Measurements from ENCODE around the gene LATS2.
"Not testable (repeated sequence)": the region's sequence is repeated elsewhere in the genome, so short reads cannot be mapped to it uniquely, and the experiment has no call there.

Gene LATS2

DNA sequence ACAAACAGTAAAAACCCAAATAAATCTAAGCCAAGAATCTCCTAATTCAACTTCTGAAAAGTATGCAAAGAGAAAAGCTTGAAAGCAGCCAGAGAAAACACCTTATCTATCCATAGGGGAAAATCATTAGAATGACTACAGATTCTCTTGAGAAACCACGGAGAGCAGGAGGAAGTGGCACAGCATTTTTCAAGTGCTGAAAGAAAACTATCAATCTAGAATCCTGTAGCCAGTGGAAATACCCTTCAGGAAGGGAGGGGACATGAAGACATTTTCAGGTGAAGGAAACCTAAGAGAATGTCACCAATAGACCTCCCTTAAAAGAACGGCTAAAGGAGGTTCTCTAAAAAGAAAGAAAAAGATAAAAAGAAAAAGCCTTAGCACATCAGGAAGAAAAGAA lies 92.6 kb downstream of the LATS2 start:
- 40 to 72% methylated on average over 1 to 2 of the region's 2 CpGs for WGBS, 2 experiments

DNA sequence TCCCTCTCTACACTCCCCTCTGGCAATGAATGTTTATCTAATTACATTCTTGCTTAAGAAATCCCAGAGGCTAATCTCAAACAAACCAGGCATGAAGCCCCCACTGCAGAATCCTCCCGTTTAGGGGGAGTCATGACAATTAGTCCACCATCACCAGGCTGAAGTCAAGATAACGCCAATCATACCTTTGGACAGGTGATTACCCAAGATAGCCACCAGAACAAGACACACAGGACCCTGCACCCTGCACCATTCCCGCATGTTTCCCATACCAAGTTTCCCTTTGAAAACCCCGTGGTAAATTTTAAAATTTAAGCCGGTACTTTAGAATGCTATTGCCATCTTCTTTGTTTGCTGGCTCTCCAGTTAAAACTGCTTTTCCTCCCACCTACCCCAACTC lies 94.0 kb downstream of the LATS2 start:
- Histone ChIP-seq H3K36me3 (ENCODE audit: control insufficient read depth, insufficient read depth, low read length) (no peaks in the 10 kb centered on the region), H3K4me3 (ENCODE audit: insufficient read depth, low read depth, low read length) (no peak overlapping the region), H3K9me3 (ENCODE audit: control insufficient read depth, low read length) (no peaks in the 10 kb centered on the region), H3K27ac (ENCODE audit: insufficient read depth, low read depth, low read length, poor library complexity, severe bottlenecking) (no peak overlapping the region), H3K4me1 (ENCODE audit: control insufficient read depth, insufficient read depth, low read length) (no peaks in the 10 kb centered on the region), H3K27me3 (ENCODE audit: control insufficient read depth, insufficient read depth, low read length, poor library complexity, severe bottlenecking) (no peaks in the 10 kb centered on the region)
- WGBS, 2 experiments, result 92 to 93% methylated on average over 5 of the region's 5 CpGs

More for the DNA sequence above, 92.6 kb downstream of the LATS2 start:
- no peak overlapping the region for H3K27ac ChIP-seq (ENCODE audit: insufficient read depth, low read depth, low read length, poor library complexity, severe bottlenecking)
- no peaks in the 10 kb centered on the region for H3K4me1 ChIP-seq (ENCODE audit: control insufficient read depth, insufficient read depth, low read length)
- no peaks in the 10 kb centered on the region for H3K9me3 ChIP-seq (ENCODE audit: control insufficient read depth, low read length)
- H3K4me3 ChIP-seq (ENCODE audit: insufficient read depth, low read depth, low read length), result no peak overlapping the region
- H3K36me3 ChIP-seq (ENCODE audit: control insufficient read depth, insufficient read depth, low read length), result peaks cover 2% of the 10 kb centered on the region
- no peaks in the 10 kb centered on the region for H3K27me3 ChIP-seq (ENCODE audit: control insufficient read depth, insufficient read depth, low read length, poor library complexity, severe bottlenecking)

DNA sequence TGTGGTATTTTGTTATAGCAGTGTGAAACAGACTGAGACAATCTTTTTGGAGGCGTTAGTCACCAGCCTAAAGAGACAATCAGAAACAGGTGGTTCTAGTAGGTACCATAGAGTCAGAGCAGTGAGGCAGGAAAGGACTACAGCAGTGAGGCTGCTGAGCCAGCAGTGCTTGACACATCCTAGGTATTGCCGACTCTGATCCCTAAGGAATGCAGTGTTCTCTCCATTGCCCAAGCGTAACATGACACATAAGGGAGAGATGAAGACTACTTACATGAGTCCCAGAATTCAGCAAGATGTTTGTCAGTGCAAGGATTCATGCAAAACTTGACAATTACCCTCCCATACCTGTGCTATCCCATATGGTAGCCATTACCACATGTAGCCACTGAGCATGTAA lies 96.5 kb downstream of the LATS2 start:
- Histone ChIP-seq H3K27me3 (ENCODE audit: control insufficient read depth, insufficient read depth, low read length, poor library complexity, severe bottlenecking) (no peaks in the 10 kb centered on the region), H3K36me3 (ENCODE audit: control insufficient read depth, insufficient read depth, low read length) (no peaks in the 10 kb centered on the region), H3K9me3 (ENCODE audit: control insufficient read depth, low read length) (no peaks in the 10 kb centered on the region), H3K4me3 (ENCODE audit: insufficient read depth, low read depth, low read length) (no peak overlapping the region), H3K27ac (ENCODE audit: insufficient read depth, low read depth, low read length, poor library complexity, severe bottlenecking) (no peak overlapping the region), H3K4me1 (ENCODE audit: control insufficient read depth, insufficient read depth, low read length) (no peaks in the 10 kb centered on the region)
- 90 to 94% methylated on average over 3 of the region's 3 CpGs for WGBS, 2 experiments

DNA sequence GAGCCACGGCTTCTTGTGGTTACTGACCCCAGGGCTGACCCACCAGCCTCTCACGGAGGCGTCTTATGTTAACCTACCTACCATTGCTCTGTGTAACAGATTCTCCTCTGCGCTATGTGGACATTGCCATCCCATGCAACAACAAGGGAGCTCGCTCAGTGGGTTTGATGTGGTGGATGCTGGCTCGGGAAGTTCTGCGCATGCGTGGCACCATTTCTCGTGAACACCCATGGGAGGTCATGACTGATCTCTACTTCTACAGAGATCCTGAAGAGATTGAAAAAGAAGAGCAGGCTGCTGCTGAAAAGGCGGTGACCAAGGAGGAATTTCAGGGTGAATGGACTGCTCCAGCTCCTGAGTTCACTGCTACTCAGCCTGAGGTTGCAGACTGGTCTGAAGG lies 99.7 kb downstream of the LATS2 start:
- H3K27me3 ChIP-seq (ENCODE audit: control insufficient read depth, insufficient read depth, low read length, poor library complexity, severe bottlenecking); H3K4me3 ChIP-seq (ENCODE audit: insufficient read depth, low read depth, low read length); H3K36me3 ChIP-seq (ENCODE audit: control insufficient read depth, insufficient read depth, low read length); H3K4me1 ChIP-seq (ENCODE audit: control insufficient read depth, insufficient read depth, low read length); H3K27ac ChIP-seq (ENCODE audit: insufficient read depth, low read depth, low read length, poor library complexity, severe bottlenecking); H3K9me3 ChIP-seq (ENCODE audit: control insufficient read depth, low read length): not testable (repeated sequence)
- 93% methylated on average over 10 of the region's 10 CpGs for WGBS, 2 experiments

DNA sequence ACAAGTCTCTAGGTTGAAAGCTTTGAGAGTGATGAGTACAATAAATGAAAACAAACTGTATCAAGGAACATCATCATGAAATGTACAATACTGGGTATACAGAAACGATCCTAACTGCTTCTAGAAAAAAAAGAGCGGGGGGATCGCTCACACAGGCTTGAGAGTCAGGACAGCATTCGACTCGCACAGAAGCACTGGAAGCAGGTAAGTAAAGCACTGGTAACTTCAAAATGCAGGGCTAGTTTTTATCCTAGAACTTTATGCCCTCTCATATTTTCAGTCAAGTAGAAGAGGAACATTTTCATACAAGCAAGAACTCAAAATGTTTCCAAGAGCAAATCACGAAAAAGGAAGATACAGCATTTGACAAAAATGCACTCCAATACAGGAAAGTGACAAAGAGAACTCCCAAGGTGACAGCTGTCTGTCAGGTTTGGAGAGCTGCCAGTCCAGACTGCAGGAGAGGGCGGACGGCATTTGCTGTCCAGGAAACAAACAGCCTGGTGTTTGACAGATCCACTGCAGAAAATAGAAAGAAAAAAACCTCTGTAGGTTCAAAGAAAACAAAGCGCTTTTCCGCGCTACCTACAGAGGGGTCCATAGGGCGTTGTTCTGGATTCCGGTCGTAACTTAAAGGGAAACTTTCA lies 100.6 kb downstream of the LATS2 start:
- no peaks in the 10 kb centered on the region for H3K36me3 ChIP-seq (ENCODE audit: control insufficient read depth, insufficient read depth, low read length)
- H3K4me3 ChIP-seq (ENCODE audit: insufficient read depth, low read depth, low read length), result no peak overlapping the region
- no peaks in the 10 kb centered on the region for H3K27me3 ChIP-seq (ENCODE audit: control insufficient read depth, insufficient read depth, low read length, poor library complexity, severe bottlenecking)
- 86 to 91% methylated on average over 11 of the region's 14 CpGs for WGBS, 2 experiments
- no peak overlapping the region for H3K27ac ChIP-seq (ENCODE audit: insufficient read depth, low read depth, low read length, poor library complexity, severe bottlenecking)
- no peaks in the 10 kb centered on the region for H3K4me1 ChIP-seq (ENCODE audit: control insufficient read depth, insufficient read depth, low read length)
- H3K9me3 ChIP-seq (ENCODE audit: control insufficient read depth, low read length), result no peaks in the 10 kb centered on the region

DNA sequence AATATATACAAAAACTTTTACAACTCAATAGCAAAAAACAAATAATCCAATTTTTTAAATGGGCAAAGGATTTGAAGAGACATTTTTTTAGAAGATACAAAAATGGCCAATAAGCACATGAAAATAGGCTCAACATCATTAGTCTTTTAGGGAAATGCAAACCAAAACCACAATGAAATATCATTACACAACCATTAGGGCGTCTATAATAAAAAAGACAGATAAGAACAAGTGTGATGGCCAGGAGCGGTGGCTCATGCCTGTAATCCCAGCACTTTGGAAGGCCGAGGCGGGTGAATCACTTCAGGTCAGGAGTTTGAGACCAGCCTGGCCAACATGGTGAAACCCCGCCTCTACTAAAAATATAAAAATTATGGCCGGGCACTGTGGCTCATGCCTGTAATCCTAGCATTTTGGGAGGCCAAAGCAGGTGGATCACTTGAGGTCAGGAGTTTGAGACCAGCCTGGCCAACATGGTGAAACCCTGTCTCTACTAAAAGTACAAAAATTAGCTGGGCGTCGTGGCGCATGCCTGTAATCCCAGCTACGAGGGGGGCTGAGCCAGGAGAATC lies 104.3 kb downstream of the LATS2 start:
- H3K4me1 ChIP-seq (ENCODE audit: control insufficient read depth, insufficient read depth, low read length); H3K27me3 ChIP-seq (ENCODE audit: control insufficient read depth, insufficient read depth, low read length, poor library complexity, severe bottlenecking); H3K9me3 ChIP-seq (ENCODE audit: control insufficient read depth, low read length); H3K36me3 ChIP-seq (ENCODE audit: control insufficient read depth, insufficient read depth, low read length); H3K4me3 ChIP-seq (ENCODE audit: insufficient read depth, low read depth, low read length); H3K27ac ChIP-seq (ENCODE audit: insufficient read depth, low read depth, low read length, poor library complexity, severe bottlenecking): not testable (repeated sequence)
- WGBS, 2 experiments, result 92 to 95% methylated on average over 10 of the region's 10 CpGs

DNA sequence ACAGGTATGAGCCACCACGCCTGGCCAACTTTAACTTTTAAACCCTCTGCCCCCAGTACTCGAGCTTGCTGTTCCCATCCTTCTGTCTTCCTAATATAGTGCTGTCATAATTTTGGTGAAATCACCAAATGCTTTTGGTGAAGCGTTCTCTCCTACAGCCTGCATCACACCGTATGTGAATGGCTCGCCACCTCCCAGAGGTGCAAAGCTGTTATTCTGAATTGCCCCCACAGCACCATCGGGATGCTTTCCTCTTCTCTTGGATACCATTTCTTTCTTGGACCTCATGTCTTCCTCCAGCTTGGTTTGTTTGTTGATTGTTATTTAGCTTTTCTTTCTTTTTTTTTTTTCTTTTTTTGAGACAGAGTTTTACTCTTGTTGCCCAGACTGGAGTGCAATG lies 105.9 kb downstream of the LATS2 start:
- WGBS, 2 experiments, result 94% methylated on average over 6 of the region's 6 CpGs
- H3K27ac ChIP-seq (ENCODE audit: insufficient read depth, low read depth, low read length, poor library complexity, severe bottlenecking), result no peak overlapping the region
- no peaks in the 10 kb centered on the region for H3K4me1 ChIP-seq (ENCODE audit: control insufficient read depth, insufficient read depth, low read length)
- no peak overlapping the region for H3K4me3 ChIP-seq (ENCODE audit: insufficient read depth, low read depth, low read length)
- no peaks in the 10 kb centered on the region for H3K9me3 ChIP-seq (ENCODE audit: control insufficient read depth, low read length)
- H3K27me3 ChIP-seq (ENCODE audit: control insufficient read depth, insufficient read depth, low read length, poor library complexity, severe bottlenecking), result no peaks in the 10 kb centered on the region
- no peaks in the 10 kb centered on the region for H3K36me3 ChIP-seq (ENCODE audit: control insufficient read depth, insufficient read depth, low read length)

DNA sequence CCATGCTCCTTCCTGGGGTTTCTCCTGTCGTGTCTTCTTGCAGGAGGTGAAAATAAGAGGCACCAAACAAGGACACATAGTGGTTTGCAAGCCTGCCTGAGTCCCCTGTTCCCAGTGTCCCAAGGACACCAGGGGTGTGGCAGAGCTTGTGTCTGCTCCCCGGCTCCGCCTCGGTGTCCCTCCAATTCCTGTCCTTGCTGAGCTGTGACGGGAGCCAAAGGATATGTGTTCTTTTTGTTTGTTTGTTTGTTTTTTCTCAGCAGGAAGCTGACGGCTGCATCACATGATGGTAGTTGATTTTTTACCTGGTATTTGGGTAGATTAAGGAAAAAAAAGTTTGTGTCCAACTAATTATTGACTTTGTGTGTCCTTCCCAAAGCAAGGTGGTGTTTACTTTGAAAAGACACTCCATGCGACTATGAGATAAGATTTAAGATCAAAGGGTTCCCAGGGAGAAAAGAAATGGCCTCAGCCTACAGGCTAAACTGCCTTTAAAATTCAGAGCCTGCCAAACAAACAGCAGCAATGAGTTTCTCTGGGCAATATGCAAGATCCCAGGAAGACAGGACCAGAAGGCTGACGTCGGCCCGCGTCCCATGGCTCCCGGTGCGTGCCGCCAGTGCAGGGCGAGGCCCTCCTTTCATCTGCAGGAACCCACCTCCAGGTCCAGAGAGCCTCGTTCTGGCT lies 108.0 kb downstream of the LATS2 start:
- 80 to 85% methylated on average over 16 of the region's 16 CpGs for WGBS, 2 experiments
- no peaks in the 10 kb centered on the region for H3K9me3 ChIP-seq (ENCODE audit: control insufficient read depth, low read length)
- H3K27me3 ChIP-seq (ENCODE audit: control insufficient read depth, insufficient read depth, low read length, poor library complexity, severe bottlenecking), result no peaks in the 10 kb centered on the region
- no peaks in the 10 kb centered on the region for H3K4me1 ChIP-seq (ENCODE audit: control insufficient read depth, insufficient read depth, low read length)
- no peak overlapping the region for H3K4me3 ChIP-seq (ENCODE audit: insufficient read depth, low read depth, low read length)
- no peaks in the 10 kb centered on the region for H3K36me3 ChIP-seq (ENCODE audit: control insufficient read depth, insufficient read depth, low read length)
- H3K27ac ChIP-seq (ENCODE audit: insufficient read depth, low read depth, low read length, poor library complexity, severe bottlenecking), result no peak overlapping the region

DNA sequence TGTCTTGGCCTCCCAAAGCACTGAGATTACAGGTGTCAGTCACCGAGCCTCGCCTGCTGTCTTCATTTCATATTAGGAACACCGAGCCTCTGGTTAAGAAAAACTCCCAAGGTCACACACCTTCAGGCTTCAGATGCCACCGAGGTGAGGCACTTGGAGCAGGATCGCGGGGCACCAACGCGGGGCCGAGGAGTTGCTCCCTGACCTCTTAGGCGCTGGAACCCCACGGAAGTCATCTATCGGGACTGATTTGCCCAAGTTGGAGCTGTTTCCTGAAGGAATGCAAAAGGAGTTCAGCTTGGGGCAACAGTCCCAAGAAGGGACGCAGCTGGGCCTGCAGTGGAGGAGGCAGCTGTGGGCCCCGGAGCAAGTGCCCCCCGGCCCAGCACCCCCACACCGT lies 108.5 kb downstream of the LATS2 start:
- Histone ChIP-seq H3K27ac (ENCODE audit: insufficient read depth, low read depth, low read length, poor library complexity, severe bottlenecking) (no peak overlapping the region), H3K27me3 (ENCODE audit: control insufficient read depth, insufficient read depth, low read length, poor library complexity, severe bottlenecking) (no peaks in the 10 kb centered on the region), H3K9me3 (ENCODE audit: control insufficient read depth, low read length) (no peaks in the 10 kb centered on the region), H3K4me3 (ENCODE audit: insufficient read depth, low read depth, low read length) (no peak overlapping the region), H3K36me3 (ENCODE audit: control insufficient read depth, insufficient read depth, low read length) (no peaks in the 10 kb centered on the region), H3K4me1 (ENCODE audit: control insufficient read depth, insufficient read depth, low read length) (no peaks in the 10 kb centered on the region)
- WGBS, 2 experiments, result 90% methylated on average over 16 of the region's 16 CpGs

DNA sequence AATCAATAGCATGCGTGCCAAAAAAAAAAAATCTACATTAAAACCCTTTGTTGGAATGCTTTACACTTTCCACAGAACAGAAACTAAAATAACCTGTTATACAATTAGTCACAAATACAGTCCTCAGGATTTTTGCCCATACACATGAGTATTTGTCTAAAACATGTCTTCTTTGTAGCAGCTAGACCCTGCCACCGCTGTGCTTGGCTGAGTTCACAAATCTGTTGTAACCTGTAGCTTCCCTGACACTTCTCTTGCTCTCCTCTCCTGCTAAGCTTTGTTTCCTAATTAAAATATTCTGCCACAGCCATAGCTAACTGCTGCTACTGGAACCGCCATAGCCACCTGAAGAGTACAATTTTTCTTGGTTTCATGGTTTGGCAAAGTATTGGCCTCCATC lies 113.4 kb downstream of the LATS2 start:
- H3K4me3 ChIP-seq (ENCODE audit: insufficient read depth, low read depth, low read length); H3K4me1 ChIP-seq (ENCODE audit: control insufficient read depth, insufficient read depth, low read length); H3K27ac ChIP-seq (ENCODE audit: insufficient read depth, low read depth, low read length, poor library complexity, severe bottlenecking); H3K9me3 ChIP-seq (ENCODE audit: control insufficient read depth, low read length); H3K36me3 ChIP-seq (ENCODE audit: control insufficient read depth, insufficient read depth, low read length): not testable (repeated sequence)
- peaks cover 22% of the 10 kb centered on the region for H3K27me3 ChIP-seq (ENCODE audit: control insufficient read depth, insufficient read depth, low read length, poor library complexity, severe bottlenecking)
- 96 to 100% methylated on average over 3 of the region's 3 CpGs for WGBS, 2 experiments

Measured in ectodermal cell (in vitro differentiated cells).